ENCODE measurements around the gene CRYBB2.

GRCh38 chr22:25192406-25192805 is 27.0 kb upstream of the CRYBB2 start:
- TF ChIP-seq CTCF (IDR thresholded peaks at IDR 0.05) (no peak), POLR2A (IDR thresholded peaks at IDR 0.05) (no peak)
